Keratinocyte (primary cell): ENCODE data around the gene MEG3. TPM values are rescaled to one million over a fixed set of nuclear protein-coding genes. Genes with fewer than 3 reads are reported as not detected.

ENCODE experiments used
- DNase-seq: peaks from one replicate; pipeline ENCODE4 v3.0.0-alpha.2; 2011; ENCODE audit warnings: low read depth, missing footprints, low spot score
- FAIRE-seq: peaks from 2 replicates; lab custom pipeline; 2011; peaks lifted over from hg19 to GRCh38; lab: Jason Lieb, UNC
- H2AFZ ChIP-seq: 2 replicates; pipeline ENCODE4 v1.6.0; 2012; ENCODE audit warnings: low read length, control low read depth, inconsistent platforms; ENCODE audit not compliant: control insufficient read depth
- H3K27ac ChIP-seq: 2 replicates; pipeline ENCODE4 v1.5.1; 2011; ENCODE audit warnings: low read length; ENCODE audit not compliant: control insufficient read depth, insufficient read depth
- H3K27me3 ChIP-seq: 3 replicates; pipeline ENCODE4 v1.6.0; 2011; ENCODE audit warnings: low read length; ENCODE audit not compliant: control insufficient read depth, insufficient read depth; ENCODE audit errors: extremely low read depth
- H3K36me3 ChIP-seq, 2 experiments: 2 replicates in 1 of 2; 3 replicates in 1 of 2; pipeline ENCODE4 v1.5.1; 2011; ENCODE audit warnings: low read length in 2 of 2, mild to moderate bottlenecking in 1 of 2; ENCODE audit not compliant: control insufficient read depth in 2 of 2, insufficient read depth in 2 of 2; ENCODE audit errors: extremely low read depth in 1 of 2
- H3K4me1 ChIP-seq: 3 replicates; pipeline ENCODE4 v1.5.1; 2011; ENCODE audit warnings: low read length; ENCODE audit not compliant: control insufficient read depth, insufficient read depth; ENCODE audit errors: extremely low read depth
- H3K4me2 ChIP-seq: 3 replicates; pipeline ENCODE4 v1.6.0; 2011; ENCODE audit warnings: low read depth, low read length; ENCODE audit not compliant: control insufficient read depth, insufficient read depth; ENCODE audit errors: extremely low read depth
- H3K4me3 ChIP-seq, 3 experiments: fragments of 200-600 bp in 1 of 3; sonication (generic) in 1 of 3; 2 replicates in 2 of 3; 3 replicates in 1 of 3; pipeline ENCODE4 v1.5.1; 2011 to 2016; ENCODE audit warnings: low read length in 3 of 3, mild to moderate bottlenecking in 3 of 3, control low read depth in 2 of 3, inconsistent platforms in 1 of 3, low read depth in 1 of 3, mixed read lengths in 1 of 3, mixed run types in 1 of 3, moderate library complexity in 1 of 3; ENCODE audit not compliant: control insufficient read depth in 2 of 3, insufficient read depth in 2 of 3; ENCODE audit errors: extremely low read depth in 1 of 3
- H3K79me2 ChIP-seq: 2 replicates; pipeline ENCODE4 v1.6.0; 2012; ENCODE audit warnings: low read length; ENCODE audit not compliant: control insufficient read depth, insufficient read depth
- H3K9ac ChIP-seq: 3 replicates; pipeline ENCODE4 v1.6.0; 2011; ENCODE audit warnings: low read length; ENCODE audit not compliant: control insufficient read depth, insufficient read depth; ENCODE audit errors: extremely low read depth
- H3K9me1 ChIP-seq: 3 replicates; pipeline ENCODE4 v1.6.0; 2011; ENCODE audit warnings: low read length; ENCODE audit not compliant: control insufficient read depth, insufficient read depth; ENCODE audit errors: extremely low read depth
- H3K9me3 ChIP-seq: 2 replicates; pipeline ENCODE4 v1.5.1; 2012; ENCODE audit warnings: low read depth, low read length; ENCODE audit not compliant: control insufficient read depth
- H4K20me1 ChIP-seq: 3 replicates; pipeline ENCODE4 v1.6.0; 2011; ENCODE audit warnings: low read length; ENCODE audit not compliant: control insufficient read depth, insufficient read depth; ENCODE audit errors: extremely low read depth
- EZH2 ChIP-seq: IDR thresholded peaks from one replicate; pipeline ENCODE4 v1.6.1; 2012; ENCODE audit warnings: inconsistent platforms, mild to moderate bottlenecking, low read length, moderate library complexity
- dilution Hi-C: fragments of 300-500 bp; cut with MboI; formaldehyde crosslinking; loops from one replicate; pipeline ENCODE4 v1.7.0; 2020; ENCODE audit warnings: low sequenced_read_pairs; ENCODE audit not compliant: extremely low pct_ligation_motif_present
- polyA plus RNA-seq, 5 experiments: library from polyadenylated mRNA; depleted of rRNA in 3 of 5; stranded (reverse) in 3 of 5; stranded (forward) in 1 of 5; unstranded in 1 of 5; fragments of >200 nt; gene quantifications; 1 replicate in 1 of 5; 2 replicates in 3 of 5; 3 replicates in 1 of 5; pipeline versions ENCODE4 v1.2.1 to v1.2.3, GENCODE V29; 2011 to 2012; ENCODE audit warnings: missing spikeins in 2 of 5, low read depth in 1 of 5, low replicate concordance in 1 of 5
- TF ChIP-seq, protein P1 (sequence below), 3 experiments: IDR thresholded peaks in 1 of 3; conservative IDR thresholded peaks in 1 of 3; optimal IDR thresholded peaks in 1 of 3; 2 replicates in 2 of 3; 3 replicates in 1 of 3; pipeline versions ENCODE3 to v1.5.1; 2011; ENCODE audit warnings: low read length in 3 of 3, mild to moderate bottlenecking in 3 of 3, moderate library complexity in 2 of 3, control low read depth in 1 of 3, inconsistent platforms in 1 of 3; ENCODE audit not compliant: insufficient read depth in 2 of 3; ENCODE audit errors: extremely low read depth in 1 of 3

Gene MEG3
- polyA plus RNA-seq, 1 donor (not counting 4 experiments of a cell fraction or from before 2014, with no cell fraction given): 5.6 TPM

DNA sequence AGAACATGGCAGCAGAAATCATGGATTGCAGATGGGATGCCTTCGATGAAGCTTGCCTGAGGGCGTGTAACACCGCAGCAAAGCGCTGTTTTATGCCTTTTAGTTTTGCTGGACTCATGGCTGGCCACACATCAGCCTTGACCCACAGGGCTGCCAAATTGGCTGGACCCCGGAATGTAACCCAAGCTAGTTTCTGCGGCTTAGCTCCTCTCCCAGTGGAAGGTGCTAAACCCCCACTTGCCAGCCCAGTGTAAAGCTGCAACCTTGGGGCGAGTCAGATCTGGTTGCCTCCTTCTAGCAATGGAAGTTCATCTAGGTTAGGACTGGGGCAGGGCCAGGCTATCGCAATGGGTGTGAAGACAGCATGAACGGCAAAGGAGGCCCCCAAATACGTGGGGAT lies 38.3 kb downstream of the MEG3 start:
- Histone ChIP-seq H3K36me3 (no peaks in the 10 kb centered on the region), H3K79me2 (no peaks in the 10 kb centered on the region), H3K9me3 (no peaks in the 10 kb centered on the region), H3K9me1 (no peaks in the 10 kb centered on the region), H3K27me3 (no peaks in the 10 kb centered on the region), H3K4me3 (no peak overlapping the region), H3K4me1 (no peaks in the 10 kb centered on the region), H3K4me2 (no peak overlapping the region), H3K9ac (no peak overlapping the region), H2AFZ (no peak overlapping the region), H3K27ac (no peak overlapping the region), H4K20me1 (no peaks in the 10 kb centered on the region)
- TF ChIP-seq, protein P1, sequence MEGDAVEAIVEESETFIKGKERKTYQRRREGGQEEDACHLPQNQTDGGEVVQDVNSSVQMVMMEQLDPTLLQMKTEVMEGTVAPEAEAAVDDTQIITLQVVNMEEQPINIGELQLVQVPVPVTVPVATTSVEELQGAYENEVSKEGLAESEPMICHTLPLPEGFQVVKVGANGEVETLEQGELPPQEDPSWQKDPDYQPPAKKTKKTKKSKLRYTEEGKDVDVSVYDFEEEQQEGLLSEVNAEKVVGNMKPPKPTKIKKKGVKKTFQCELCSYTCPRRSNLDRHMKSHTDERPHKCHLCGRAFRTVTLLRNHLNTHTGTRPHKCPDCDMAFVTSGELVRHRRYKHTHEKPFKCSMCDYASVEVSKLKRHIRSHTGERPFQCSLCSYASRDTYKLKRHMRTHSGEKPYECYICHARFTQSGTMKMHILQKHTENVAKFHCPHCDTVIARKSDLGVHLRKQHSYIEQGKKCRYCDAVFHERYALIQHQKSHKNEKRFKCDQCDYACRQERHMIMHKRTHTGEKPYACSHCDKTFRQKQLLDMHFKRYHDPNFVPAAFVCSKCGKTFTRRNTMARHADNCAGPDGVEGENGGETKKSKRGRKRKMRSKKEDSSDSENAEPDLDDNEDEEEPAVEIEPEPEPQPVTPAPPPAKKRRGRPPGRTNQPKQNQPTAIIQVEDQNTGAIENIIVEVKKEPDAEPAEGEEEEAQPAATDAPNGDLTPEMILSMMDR (optimal IDR thresholded peaks at IDR 0.05 in 1 of 3, IDR thresholded peaks at IDR 0.05 in 1 of 3, conservative IDR thresholded peaks at IDR 0.05 in 1 of 3; ENCODE audit: extremely low read depth in 1 of 3, insufficient read depth in 2 of 3, low read length in 3 of 3): no peak
- no peak for TF ChIP-seq EZH2
- DNase-seq (no peak), FAIRE-seq (no peak)
- dilution Hi-C loops: no loop called here

DNA sequence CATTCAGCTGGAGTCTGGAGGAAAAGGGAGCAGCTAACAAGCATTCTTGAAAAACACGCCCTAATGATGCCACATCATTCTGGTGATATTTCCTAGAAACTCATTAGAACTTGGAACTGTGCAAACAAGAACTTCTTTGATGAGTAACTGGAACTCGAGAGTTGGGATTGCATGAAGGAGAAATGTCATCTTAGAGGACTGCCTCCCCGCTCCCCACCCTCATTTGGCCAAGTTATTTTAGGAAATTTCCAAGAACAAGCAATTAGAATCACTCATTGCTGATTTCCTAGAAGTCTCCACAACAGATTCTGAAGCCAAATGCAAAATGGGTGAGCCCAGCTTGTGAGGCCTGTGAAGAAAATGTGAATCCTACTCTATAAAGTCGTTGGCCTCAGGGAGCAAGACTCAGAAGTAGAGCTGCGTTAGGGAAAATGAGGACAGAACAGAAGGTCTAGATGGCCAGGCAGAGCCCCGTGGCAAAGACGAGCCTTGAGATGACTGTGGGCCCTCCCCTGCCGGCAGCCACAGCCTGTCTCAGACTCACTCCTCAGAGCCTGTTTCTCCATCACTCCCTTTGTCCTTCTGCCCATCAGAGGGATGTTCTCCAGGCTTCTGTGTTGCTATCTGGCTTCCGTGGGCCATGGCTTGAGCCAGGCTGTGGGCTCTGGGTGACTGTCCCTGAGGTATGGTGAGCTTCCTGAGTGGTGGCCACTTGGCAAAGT lies 39.2 kb downstream of the MEG3 start:
- H3K27ac ChIP-seq: no peak overlapping the region
- no peaks in the 10 kb centered on the region for H3K27me3 ChIP-seq
- H3K9me1 ChIP-seq: no peaks in the 10 kb centered on the region
- no peaks in the 10 kb centered on the region for H3K4me1 ChIP-seq
- DNase-seq: no peak
- no peak overlapping the region for H3K4me3 ChIP-seq
- TF ChIP-seq, protein P1 (optimal IDR thresholded peaks at IDR 0.05 in 1 of 3, IDR thresholded peaks at IDR 0.05 in 1 of 3, conservative IDR thresholded peaks at IDR 0.05 in 1 of 3; ENCODE audit: extremely low read depth in 1 of 3, insufficient read depth in 2 of 3, low read length in 3 of 3): no peak
- TF ChIP-seq EZH2: no peak
- H2AFZ ChIP-seq: no peak overlapping the region
- no peak overlapping the region for H3K4me2 ChIP-seq
- no peaks in the 10 kb centered on the region for H4K20me1 ChIP-seq
- H3K9ac ChIP-seq: no peak overlapping the region
- no peaks in the 10 kb centered on the region for H3K36me3 ChIP-seq
- H3K9me3 ChIP-seq: no peaks in the 10 kb centered on the region
- H3K79me2 ChIP-seq: no peaks in the 10 kb centered on the region
- FAIRE-seq: no peak
- dilution Hi-C loops: no loop called here
